ENCODE data around the gene PRODH2.

PRODH2 gene, protein sequence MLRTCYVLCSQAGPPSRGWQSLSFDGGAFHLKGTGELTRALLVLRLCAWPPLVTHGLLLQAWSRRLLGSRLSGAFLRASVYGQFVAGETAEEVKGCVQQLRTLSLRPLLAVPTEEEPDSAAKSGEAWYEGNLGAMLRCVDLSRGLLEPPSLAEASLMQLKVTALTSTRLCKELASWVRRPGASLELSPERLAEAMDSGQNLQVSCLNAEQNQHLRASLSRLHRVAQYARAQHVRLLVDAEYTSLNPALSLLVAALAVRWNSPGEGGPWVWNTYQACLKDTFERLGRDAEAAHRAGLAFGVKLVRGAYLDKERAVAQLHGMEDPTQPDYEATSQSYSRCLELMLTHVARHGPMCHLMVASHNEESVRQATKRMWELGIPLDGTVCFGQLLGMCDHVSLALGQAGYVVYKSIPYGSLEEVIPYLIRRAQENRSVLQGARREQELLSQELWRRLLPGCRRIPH

DNA sequence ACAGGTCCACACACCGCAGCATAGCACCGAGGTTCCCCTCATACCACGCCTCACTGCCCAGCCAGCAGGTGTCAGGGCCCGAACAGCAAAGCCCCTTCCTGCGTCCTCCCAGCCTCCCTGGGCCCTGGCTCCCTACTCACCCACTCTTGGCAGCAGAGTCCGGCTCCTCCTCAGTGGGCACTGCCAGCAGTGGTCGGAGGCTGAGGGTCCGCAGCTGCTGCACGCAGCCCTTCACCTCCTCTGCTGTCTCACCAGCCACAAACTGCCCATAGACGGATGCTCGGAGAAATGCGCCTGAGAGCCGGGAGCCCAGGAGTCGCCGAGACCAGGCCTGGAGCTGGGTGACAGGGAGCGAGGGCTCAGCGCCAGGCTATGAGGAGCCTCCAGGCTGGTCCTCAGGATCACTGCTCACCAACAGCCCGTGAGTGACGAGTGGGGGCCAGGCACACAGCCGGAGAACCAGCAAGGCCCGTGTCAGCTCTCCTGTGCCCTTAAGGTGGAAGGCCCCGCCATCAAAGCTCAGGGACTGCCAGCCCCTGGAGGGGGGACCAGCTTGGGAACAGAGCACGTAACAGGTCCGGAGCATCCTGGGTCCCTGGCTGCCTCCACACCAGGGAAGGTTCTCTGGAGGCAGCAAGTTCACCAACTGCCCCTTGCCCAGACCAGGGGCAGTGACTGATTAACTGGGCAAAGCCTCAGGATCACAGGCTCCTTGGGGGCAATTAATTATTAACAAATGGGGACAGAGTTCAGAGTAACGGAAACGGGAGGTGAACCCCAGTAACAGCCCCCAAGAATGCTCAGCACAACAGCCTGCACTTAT, at the start of gene PRODH2:
Gene PRODH2, minus strand, starts transcription at position 626 of the 823 bp plus-strand sequence. Its CDS starts 40 bp downstream, at position 586.
- ChIA-PET CTCF (no interaction called here), POLR2A (interaction anchor here (0.5 kb wide), 1 partner anchor 63 kb away, joined by 3 read pairs; no protein-coding TSS in a partner anchor)
- DNase-seq (ENCODE audit: extremely low spot score): no peak
- no peak for TF ChIP-seq CTBP1 (IDR thresholded peaks at IDR 0.05; ENCODE audit: borderline replicate concordance)
- no peak for TF ChIP-seq L3MBTL2 (conservative IDR thresholded peaks at IDR 0.05)
- TF ChIP-seq ARNT (IDR thresholded peaks at IDR 0.05): no peak
- TF ChIP-seq BHLHE40 (IDR thresholded peaks at IDR 0.05; ENCODE audit: borderline replicate concordance): no peak
- TF ChIP-seq FOXA1 (IDR thresholded peaks at IDR 0.05): no peak
- no peak for TF ChIP-seq SUZ12 (IDR thresholded peaks at IDR 0.05)
- no peak for TF ChIP-seq ELF4 (IDR thresholded peaks at IDR 0.05)
- TF ChIP-seq LEF1 (IDR thresholded peaks at IDR 0.05; ENCODE audit: borderline replicate concordance): no peak
- TF ChIP-seq ZNF384 (IDR thresholded peaks at IDR 0.05): no peak
- TF ChIP-seq FOXK2 (IDR thresholded peaks at IDR 0.05): no peak
- TF ChIP-seq SP1 (IDR thresholded peaks at IDR 0.05): no peak
- TF ChIP-seq HDGF (IDR thresholded peaks at IDR 0.05; ENCODE audit: borderline replicate concordance): no peak
- TF ChIP-seq NFRKB (IDR thresholded peaks at IDR 0.05): no peak
- no peak for TF ChIP-seq TARDBP (IDR thresholded peaks at IDR 0.05)
- TF ChIP-seq FOXM1 (IDR thresholded peaks at IDR 0.05; ENCODE audit: borderline replicate concordance): no peak

DNA sequence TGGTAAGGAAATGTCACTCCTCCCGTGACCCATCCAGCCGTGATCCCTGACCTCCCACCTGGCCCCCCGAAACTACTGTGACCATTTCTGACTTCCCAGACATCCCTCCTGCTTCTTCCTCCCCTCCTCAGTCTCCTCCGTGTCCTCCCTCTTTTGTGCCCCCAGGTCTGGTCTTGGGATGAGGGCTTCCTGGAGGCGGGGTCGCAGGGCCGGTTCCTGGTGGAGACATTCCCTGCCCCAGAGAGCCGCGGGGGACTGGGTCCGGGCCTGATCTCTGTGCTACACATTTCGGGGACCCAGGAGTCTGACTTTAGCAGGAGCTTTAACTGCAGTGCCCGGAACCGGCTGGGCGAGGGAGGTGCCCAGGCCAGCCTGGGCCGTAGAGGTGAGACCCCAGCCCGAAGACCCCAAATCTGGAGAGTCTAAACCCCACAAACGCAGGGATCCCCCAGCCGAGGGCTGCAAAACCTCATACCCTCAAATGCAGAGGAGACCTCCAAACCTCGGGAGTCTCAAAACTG, 49.1 kb upstream of the PRODH2 start:
- TF ChIP-seq L3MBTL2 (conservative IDR thresholded peaks at IDR 0.05): no peak
- no peak for TF ChIP-seq ELF4 (IDR thresholded peaks at IDR 0.05)
- no peak for TF ChIP-seq ARNT (IDR thresholded peaks at IDR 0.05)
- TF ChIP-seq BHLHE40 (IDR thresholded peaks at IDR 0.05; ENCODE audit: borderline replicate concordance): no peak
- TF ChIP-seq, protein P1, sequence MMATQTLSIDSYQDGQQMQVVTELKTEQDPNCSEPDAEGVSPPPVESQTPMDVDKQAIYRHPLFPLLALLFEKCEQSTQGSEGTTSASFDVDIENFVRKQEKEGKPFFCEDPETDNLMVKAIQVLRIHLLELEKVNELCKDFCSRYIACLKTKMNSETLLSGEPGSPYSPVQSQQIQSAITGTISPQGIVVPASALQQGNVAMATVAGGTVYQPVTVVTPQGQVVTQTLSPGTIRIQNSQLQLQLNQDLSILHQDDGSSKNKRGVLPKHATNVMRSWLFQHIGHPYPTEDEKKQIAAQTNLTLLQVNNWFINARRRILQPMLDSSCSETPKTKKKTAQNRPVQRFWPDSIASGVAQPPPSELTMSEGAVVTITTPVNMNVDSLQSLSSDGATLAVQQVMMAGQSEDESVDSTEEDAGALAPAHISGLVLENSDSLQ (IDR thresholded peaks at IDR 0.05): no peak
- no peak for TF ChIP-seq LEF1 (IDR thresholded peaks at IDR 0.05; ENCODE audit: borderline replicate concordance)
- no peak for TF ChIP-seq FOXA1 (IDR thresholded peaks at IDR 0.05)
- TF ChIP-seq NFRKB (IDR thresholded peaks at IDR 0.05): no peak
- no peak for TF ChIP-seq CTBP1 (IDR thresholded peaks at IDR 0.05; ENCODE audit: borderline replicate concordance)
- TF ChIP-seq ZNF384 (IDR thresholded peaks at IDR 0.05): no peak
- no peak for TF ChIP-seq SP1 (IDR thresholded peaks at IDR 0.05)
- TF ChIP-seq TARDBP (IDR thresholded peaks at IDR 0.05): no peak
- no peak for TF ChIP-seq FOXK2 (IDR thresholded peaks at IDR 0.05)
- TF ChIP-seq FOXM1 (IDR thresholded peaks at IDR 0.05; ENCODE audit: borderline replicate concordance): no peak
- no peak for TF ChIP-seq HDGF (IDR thresholded peaks at IDR 0.05; ENCODE audit: borderline replicate concordance)
- TF ChIP-seq SUZ12 (IDR thresholded peaks at IDR 0.05): no peak
- POLR2A ChIA-PET: no interaction called here
- DNase-seq (ENCODE audit: extremely low spot score): no peak
- CTCF ChIA-PET: no interaction called here

DNA sequence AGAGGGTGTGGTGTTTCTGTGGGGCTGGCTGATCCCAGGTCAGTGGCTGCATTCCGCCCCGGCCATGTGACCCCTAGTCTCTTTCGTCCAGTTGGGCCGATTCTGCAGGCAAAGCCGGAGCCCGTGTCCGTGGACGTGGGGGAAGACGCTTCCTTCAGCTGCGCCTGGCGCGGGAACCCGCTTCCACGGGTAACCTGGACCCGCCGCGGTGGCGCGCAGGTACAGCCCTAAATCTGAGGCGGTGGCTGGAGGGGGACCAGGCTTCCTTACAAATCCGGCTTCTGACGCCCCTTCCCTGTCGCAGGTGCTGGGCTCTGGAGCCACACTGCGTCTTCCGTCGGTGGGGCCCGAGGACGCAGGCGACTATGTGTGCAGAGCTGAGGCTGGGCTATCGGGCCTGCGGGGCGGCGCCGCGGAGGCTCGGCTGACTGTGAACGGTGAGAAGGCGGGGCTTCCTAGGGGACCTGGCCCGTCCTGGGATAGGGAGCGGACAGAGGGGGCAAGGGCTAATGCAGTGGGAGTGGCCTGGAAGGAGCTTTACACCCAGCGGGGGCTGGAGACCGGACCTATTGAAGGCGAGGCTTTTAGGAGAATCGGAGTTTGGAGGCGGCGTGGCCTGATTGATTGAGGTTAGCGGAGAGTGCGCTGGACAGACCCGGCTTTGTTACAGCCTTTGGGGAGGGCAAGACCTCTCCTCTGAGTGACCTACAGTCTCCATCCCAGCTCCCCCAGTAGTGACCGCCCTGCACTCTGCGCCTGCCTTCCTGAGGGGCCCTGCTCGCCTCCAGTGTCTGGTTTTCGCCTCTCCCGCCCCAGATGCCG, 48.4 kb upstream of the PRODH2 start:
- CTCF ChIA-PET: no interaction called here
- TF ChIP-seq ZNF384 (IDR thresholded peaks at IDR 0.05) (no peak), FOXM1 (IDR thresholded peaks at IDR 0.05; ENCODE audit: borderline replicate concordance) (no peak), ARNT (IDR thresholded peaks at IDR 0.05) (no peak), L3MBTL2 (conservative IDR thresholded peaks at IDR 0.05) (no peak), SUZ12 (IDR thresholded peaks at IDR 0.05) (no peak), FOXA1 (IDR thresholded peaks at IDR 0.05) (no peak), HDGF (IDR thresholded peaks at IDR 0.05; ENCODE audit: borderline replicate concordance) (no peak), NFRKB (IDR thresholded peaks at IDR 0.05) (no peak), SP1 (IDR thresholded peaks at IDR 0.05) (no peak), TARDBP (IDR thresholded peaks at IDR 0.05) (no peak), ELF4 (IDR thresholded peaks at IDR 0.05) (no peak), FOXK2 (IDR thresholded peaks at IDR 0.05) (no peak), LEF1 (IDR thresholded peaks at IDR 0.05; ENCODE audit: borderline replicate concordance) (no peak), CTBP1 (IDR thresholded peaks at IDR 0.05; ENCODE audit: borderline replicate concordance) (no peak)
- TF ChIP-seq, protein P1 (IDR thresholded peaks at IDR 0.05): no peak
- POLR2A ChIA-PET: no interaction called here
- DNase-seq (ENCODE audit: extremely low spot score): no peak

DNA sequence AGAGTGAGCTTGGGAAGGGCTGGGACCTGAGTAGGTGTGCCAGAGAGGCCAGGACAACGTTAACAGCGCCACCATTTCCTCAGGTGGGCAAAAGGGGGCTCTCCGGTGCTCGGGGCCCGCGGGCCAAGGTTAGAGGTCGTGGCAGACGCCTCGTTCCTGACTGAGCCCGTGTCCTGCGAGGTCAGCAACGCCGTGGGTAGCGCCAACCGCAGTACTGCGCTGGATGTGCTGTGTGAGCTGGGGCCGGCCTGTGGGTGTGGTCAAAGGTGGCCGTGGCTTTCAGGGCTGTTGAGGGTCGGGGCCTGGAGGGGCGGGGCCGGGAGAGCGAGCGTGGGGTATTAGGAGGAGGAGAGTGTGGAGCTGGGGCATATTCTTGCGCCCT, 47.8 kb upstream of the PRODH2 start:
- DNase-seq (ENCODE audit: extremely low spot score): no peak
- TF ChIP-seq CTBP1 (IDR thresholded peaks at IDR 0.05; ENCODE audit: borderline replicate concordance) (no peak), FOXK2 (IDR thresholded peaks at IDR 0.05) (no peak), BHLHE40 (IDR thresholded peaks at IDR 0.05; ENCODE audit: borderline replicate concordance) (no peak), LEF1 (IDR thresholded peaks at IDR 0.05; ENCODE audit: borderline replicate concordance) (no peak), L3MBTL2 (conservative IDR thresholded peaks at IDR 0.05) (no peak), FOXA1 (IDR thresholded peaks at IDR 0.05) (no peak), ELF4 (IDR thresholded peaks at IDR 0.05) (no peak), TARDBP (IDR thresholded peaks at IDR 0.05) (no peak), ZNF384 (IDR thresholded peaks at IDR 0.05) (no peak), NFRKB (IDR thresholded peaks at IDR 0.05) (no peak), HDGF (IDR thresholded peaks at IDR 0.05; ENCODE audit: borderline replicate concordance) (no peak), ARNT (IDR thresholded peaks at IDR 0.05) (no peak), FOXM1 (IDR thresholded peaks at IDR 0.05; ENCODE audit: borderline replicate concordance) (no peak), SUZ12 (IDR thresholded peaks at IDR 0.05) (no peak)
- TF ChIP-seq, protein P1 (IDR thresholded peaks at IDR 0.05): no peak
- CTCF ChIA-PET: no interaction called here
- POLR2A ChIA-PET: no interaction called here
